ENCODE data around the gene NUP205. TPM values are rescaled to one million over a fixed set of nuclear protein-coding genes. Genes with fewer than 3 reads are reported as not detected.

The NUP205 gene
- total and polyA plus RNA-seq, 2 of the 13 experiments (the other 11 are each of a cell fraction or from before 2014, with no cell fraction given): 46.2 to 87.2 TPM

- DNase-seq (ENCODE audit: low spot score): no peak
- ChIA-PET CTCF (ENCODE audit: low intra/inter-chr PET ratio, low total read pairs) (no interaction called here), POLR2A (no interaction called here)
- H3K27me3 ChIP-seq (ENCODE audit: control insufficient read depth in 1 of 2, insufficient read depth in 2 of 2, low read length in 2 of 2): no peaks in the 10 kb centered on the region
- H3K27ac ChIP-seq (ENCODE audit: extremely low read length, insufficient read depth, low read length): no peak overlapping the region
- no peak overlapping the region for H3K4me3 ChIP-seq (replicated peaks in 1 of 3; ENCODE audit: insufficient read depth in 1 of 3, low read depth in 2 of 3, low read length in 3 of 3)
- no peaks in the 10 kb centered on the region for H3K9me3 ChIP-seq (ENCODE audit: low read length)
- in situ Hi-C loops (cut with HindIII; ENCODE audit: extremely low pct_ligation_motif_present, low pct_unique_long_range_greater_than_20kb): loop anchor here (10.0 kb wide), 1 partner anchor 335 kb away; no protein-coding TSS in a partner anchor
- no TSS peak for BruUV-seq (replicated peaks)
- WGBS (ENCODE audit: low lambda C conversion rate): 93% methylated on average over 1 of the region's 1 CpG
- intact Hi-C loops (cut with micrococcal nuclease; ENCODE audit: unreplicated experiment): loop anchor here (5.0 kb wide), 1 partner anchor 307 kb away; the partner anchor contains the start of gene MTPN
- no peak for FAIRE-seq
- H3K9ac ChIP-seq (ENCODE audit: insufficient read depth, low read depth, low read length): no peak overlapping the region
- H2AFZ ChIP-seq (ENCODE audit: low read length): no peak overlapping the region
- TF ChIP-seq RFX3 (CRISPR knock-in tag; IDR thresholded peaks at IDR 0.05) (no peak), GATA4 (IDR thresholded peaks at IDR 0.05; ENCODE audit: borderline replicate concordance, low read depth) (no peak), HDAC2 (CRISPR knock-in tag; IDR thresholded peaks at IDR 0.05) (no peak), ZNF382 (CRISPR knock-in tag; IDR thresholded peaks at IDR 0.05; ENCODE audit: borderline replicate concordance) (no peak), KLF9 (CRISPR knock-in tag; IDR thresholded peaks at IDR 0.05; ENCODE audit: low read depth) (no peak), NFRKB (IDR thresholded peaks at IDR 0.05) (no peak), ZNF570 (CRISPR knock-in tag; IDR thresholded peaks at IDR 0.05; ENCODE audit: borderline replicate concordance) (no peak)
- no peak for ATAC-seq
- peaks cover 1 to 13% of the 10 kb centered on the region in 2 experiments; a peak in 3 of 5 replicates for H3K36me3 ChIP-seq (replicated peaks in 1 of 2; ENCODE audit: control insufficient read depth in 1 of 2, insufficient read depth in 2 of 2, low read length in 2 of 2)
- peaks cover 33% of the 10 kb centered on the region for H3K79me2 ChIP-seq (ENCODE audit: insufficient read depth, low read length)
- peaks cover 14% of the 10 kb centered on the region for H3K4me1 ChIP-seq (ENCODE audit: insufficient read depth, low read length)
- H4K20me1 ChIP-seq (ENCODE audit: insufficient read depth, low read length): no peaks in the 10 kb centered on the region
- no peak overlapping the region for H3K4me2 ChIP-seq (ENCODE audit: low read depth, low read length)
Observed at GRCh38 chr7:135670179-135670578, 112.5 kb downstream of the NUP205 start.

- CTCF ChIA-PET (ENCODE audit: low intra/inter-chr PET ratio, low total read pairs): no interaction called here
- no peak overlapping the region for H2AFZ ChIP-seq (ENCODE audit: low read length)
- POLR2A ChIA-PET: no interaction called here
- H4K20me1 ChIP-seq (ENCODE audit: insufficient read depth, low read length): no peaks in the 10 kb centered on the region; the same call in 1 of the 2 replicates
- no TSS peak for BruUV-seq (replicated peaks)
- peak; percentile 81 for FAIRE-seq
- H3K36me3 ChIP-seq (replicated peaks in 1 of 2; ENCODE audit: control insufficient read depth in 1 of 2, insufficient read depth in 2 of 2, low read length in 2 of 2): peaks cover 1 to 26% of the 10 kb centered on the region in 2 experiments; a peak in 4 of 5 replicates
- intact Hi-C loops (cut with micrococcal nuclease; ENCODE audit: unreplicated experiment): loop anchor here (2.0 to 5.0 kb wide), 2 partner anchors 305 to 336 kb away; partner anchors contain the start of gene MTPN
- H3K9me3 ChIP-seq (ENCODE audit: low read length): no peaks in the 10 kb centered on the region
- no peaks in the 10 kb centered on the region for H3K4me1 ChIP-seq (ENCODE audit: insufficient read depth, low read length)
- in situ Hi-C loops (cut with HindIII; ENCODE audit: extremely low pct_ligation_motif_present, low pct_unique_long_range_greater_than_20kb): loop anchor here (10.0 kb wide), 1 partner anchor 332 kb away; no protein-coding TSS in a partner anchor
- peaks cover 25% of the 10 kb centered on the region for H3K79me2 ChIP-seq (ENCODE audit: insufficient read depth, low read length)
- no peak overlapping the region for H3K4me3 ChIP-seq (replicated peaks in 1 of 3; ENCODE audit: insufficient read depth in 1 of 3, low read depth in 2 of 3, low read length in 3 of 3)
- ATAC-seq: peak; percentile 88
- peak; percentile 48 for DNase-seq (ENCODE audit: low spot score)
- H3K27me3 ChIP-seq (ENCODE audit: control insufficient read depth in 1 of 2, insufficient read depth in 2 of 2, low read length in 2 of 2): no peaks in the 10 kb centered on the region
- H3K9ac ChIP-seq (ENCODE audit: insufficient read depth, low read depth, low read length): no peak overlapping the region
- no peak overlapping the region for H3K4me2 ChIP-seq (ENCODE audit: low read depth, low read length)
- WGBS (ENCODE audit: low lambda C conversion rate): 88% methylated on average over 3 of the region's 3 CpGs
- no peak overlapping the region for H3K27ac ChIP-seq (ENCODE audit: extremely low read length, insufficient read depth, low read length)
- TF ChIP-seq CCDC6 (CRISPR knock-in tag; IDR thresholded peaks at IDR 0.05) (no peak), NFYB (CRISPR knock-in tag; IDR thresholded peaks at IDR 0.05) (no peak), ZKSCAN1 (IDR thresholded peaks at IDR 0.05; ENCODE audit: low read length) (no peak), ZNF644 (CRISPR knock-in tag; IDR thresholded peaks at IDR 0.05; ENCODE audit: low read depth) (no peak), TFAP4 (IDR thresholded peaks at IDR 0.05; ENCODE audit: borderline replicate concordance, low read depth) (peak; percentile 49; the same call in 1 of the 2 replicates), ZNF501 (CRISPR knock-in tag; IDR thresholded peaks at IDR 0.05) (no peak), ASH2L (IDR thresholded peaks at IDR 0.05; ENCODE audit: insufficient read length, low read depth, low read length) (no peak), ZBTB1 (CRISPR knock-in tag; IDR thresholded peaks at IDR 0.05; ENCODE audit: borderline replicate concordance) (no peak), SMC3 (IDR thresholded peaks at IDR 0.05; ENCODE audit: low read length) (peak; percentile 61; the same call in 1 of the 2 replicates), PBX3 (CRISPR knock-in tag; IDR thresholded peaks at IDR 0.05; ENCODE audit: borderline replicate concordance) (no peak), ZNF546 (CRISPR knock-in tag; conservative IDR thresholded peaks at IDR 0.05) (no peak)
Observed at GRCh38 chr7:135672560-135673359, 115.0 kb downstream of the NUP205 start.

Data from HepG2 (cell line).